Chondrocyte (in vitro differentiated cells): ENCODE results near the gene EDARADD. TPM values are rescaled to one million over a fixed set of nuclear protein-coding genes. Genes with fewer than 3 reads are reported as not detected.

ENCODE experiments used
- DNase-seq: peaks from one replicate; pipeline ENCODE4 v3.0.0; 2021; ENCODE audit warnings: mixed read lengths, low spot score
- H3K27ac Mint-ChIP-seq: one replicate; pipeline ENCODE4 v1.8.0; 2021; ENCODE audit warnings: mild to moderate bottlenecking, moderate library complexity, mixed read lengths; ENCODE audit not compliant: unreplicated experiment
- H3K27me3 Mint-ChIP-seq: 2 replicates; pipeline ENCODE4 v1.8.0; 2021; ENCODE audit warnings: low read depth, mixed read lengths
- H3K36me3 Mint-ChIP-seq: 2 replicates; pipeline ENCODE4 v1.8.0; 2021; ENCODE audit warnings: low read depth, mixed read lengths
- H3K4me1 Mint-ChIP-seq: 2 replicates; pipeline ENCODE4 v1.8.0; 2021; ENCODE audit warnings: low read depth, mild to moderate bottlenecking, mixed read lengths
- H3K4me3 Mint-ChIP-seq: one replicate; pipeline ENCODE4 v1.8.0; 2021; ENCODE audit warnings: mild to moderate bottlenecking, moderate library complexity, mixed read lengths; ENCODE audit not compliant: unreplicated experiment
- H3K9me3 Mint-ChIP-seq: 2 replicates; pipeline ENCODE4 v1.8.0; 2021; ENCODE audit warnings: low read depth, mixed read lengths
- total RNA-seq: library from RNA; stranded (reverse); gene quantifications from 3 replicates; pipeline ENCODE4 v1.2.1, GENCODE V29; 2021
- TF ChIP-seq, protein P1 (sequence below): fragments of 200-600 bp; sonication (generic); IDR thresholded peaks from 2 replicates; pipeline ENCODE4 v1.5.0; 2021; ENCODE audit warnings: antibody characterized with exemption, mild to moderate bottlenecking, moderate library complexity

Gene EDARADD
- total RNA-seq, 1 donor from 2014 or later, result 0.40 TPM

DNA sequence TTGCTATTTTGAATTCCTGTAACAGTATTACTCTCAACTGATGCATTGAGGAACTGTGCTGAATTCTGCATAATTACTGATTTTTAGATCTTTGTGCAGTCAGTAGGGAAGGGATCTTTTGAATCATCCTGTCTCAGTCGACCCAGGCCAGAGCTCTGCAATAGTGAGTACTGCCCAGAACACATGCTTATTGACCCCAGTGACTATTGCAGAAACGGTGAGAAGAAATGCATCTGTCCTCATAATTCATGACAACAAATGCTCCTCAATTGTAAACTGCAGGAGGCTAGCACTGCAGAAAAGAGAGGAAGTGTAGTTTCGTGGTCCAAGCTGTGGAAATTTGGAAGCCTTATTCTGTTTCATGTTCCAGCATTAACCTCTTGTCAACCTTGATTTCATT, 19.6 kb downstream of the EDARADD start:
- no peaks in the 10 kb centered on the region for H3K9me3 Mint-ChIP-seq
- H3K27me3 Mint-ChIP-seq, result peaks cover 22% of the 10 kb centered on the region
- no peak for DNase-seq
- no peaks in the 10 kb centered on the region for H3K36me3 Mint-ChIP-seq
- no peaks in the 10 kb centered on the region for H3K4me1 Mint-ChIP-seq
- TF ChIP-seq, protein P1, sequence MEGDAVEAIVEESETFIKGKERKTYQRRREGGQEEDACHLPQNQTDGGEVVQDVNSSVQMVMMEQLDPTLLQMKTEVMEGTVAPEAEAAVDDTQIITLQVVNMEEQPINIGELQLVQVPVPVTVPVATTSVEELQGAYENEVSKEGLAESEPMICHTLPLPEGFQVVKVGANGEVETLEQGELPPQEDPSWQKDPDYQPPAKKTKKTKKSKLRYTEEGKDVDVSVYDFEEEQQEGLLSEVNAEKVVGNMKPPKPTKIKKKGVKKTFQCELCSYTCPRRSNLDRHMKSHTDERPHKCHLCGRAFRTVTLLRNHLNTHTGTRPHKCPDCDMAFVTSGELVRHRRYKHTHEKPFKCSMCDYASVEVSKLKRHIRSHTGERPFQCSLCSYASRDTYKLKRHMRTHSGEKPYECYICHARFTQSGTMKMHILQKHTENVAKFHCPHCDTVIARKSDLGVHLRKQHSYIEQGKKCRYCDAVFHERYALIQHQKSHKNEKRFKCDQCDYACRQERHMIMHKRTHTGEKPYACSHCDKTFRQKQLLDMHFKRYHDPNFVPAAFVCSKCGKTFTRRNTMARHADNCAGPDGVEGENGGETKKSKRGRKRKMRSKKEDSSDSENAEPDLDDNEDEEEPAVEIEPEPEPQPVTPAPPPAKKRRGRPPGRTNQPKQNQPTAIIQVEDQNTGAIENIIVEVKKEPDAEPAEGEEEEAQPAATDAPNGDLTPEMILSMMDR, result no peak
- H3K4me3 Mint-ChIP-seq, result no peak overlapping the region
- no peak overlapping the region for H3K27ac Mint-ChIP-seq

- TF ChIP-seq, protein P1, result no peak
- H3K4me1 Mint-ChIP-seq, result no peaks in the 10 kb centered on the region
- no peak overlapping the region for H3K4me3 Mint-ChIP-seq
- no peak for DNase-seq
- no peaks in the 10 kb centered on the region for H3K36me3 Mint-ChIP-seq
- H3K9me3 Mint-ChIP-seq, result no peaks in the 10 kb centered on the region
- H3K27ac Mint-ChIP-seq, result no peak overlapping the region
- H3K27me3 Mint-ChIP-seq, result peaks cover 19% of the 10 kb centered on the region
Observed at GRCh38 chr1:236416165-236416564, 22.1 kb downstream of the EDARADD start.

GRCh38 chr1:236417336-236417735, 23.2 kb downstream of the EDARADD start:
- TF ChIP-seq, protein P1, result no peak
- Mint-ChIP-seq H3K9me3 (no peaks in the 10 kb centered on the region), H3K4me1 (no peaks in the 10 kb centered on the region), H3K4me3 (no peak overlapping the region), H3K36me3 (no peaks in the 10 kb centered on the region), H3K27me3 (peaks cover 10% of the 10 kb centered on the region), H3K27ac (no peak overlapping the region)
- no peak for DNase-seq

DNA sequence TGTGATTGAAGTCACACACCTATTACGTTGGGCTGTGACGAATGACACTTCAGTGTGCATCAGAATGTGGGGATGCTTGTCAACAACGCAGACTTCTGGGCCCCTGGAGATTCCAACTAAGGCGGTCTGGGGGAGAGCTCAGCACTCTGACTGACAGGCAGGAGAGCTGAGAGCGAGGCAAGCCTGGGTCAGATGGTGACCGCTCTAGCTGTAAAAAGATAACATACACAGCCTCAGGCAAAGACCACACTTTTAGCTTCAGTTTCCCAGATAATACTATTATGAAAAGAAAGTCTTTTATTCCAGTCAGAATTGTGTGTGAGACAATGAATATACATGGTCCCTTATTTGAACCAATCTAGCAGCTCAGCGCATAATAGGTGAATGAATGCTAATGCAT, 25.4 kb downstream of the EDARADD start:
- Mint-ChIP-seq H3K4me1 (no peaks in the 10 kb centered on the region), H3K36me3 (no peaks in the 10 kb centered on the region), H3K4me3 (no peak overlapping the region), H3K27me3 (peaks cover 3% of the 10 kb centered on the region), H3K27ac (no peak overlapping the region), H3K9me3 (no peaks in the 10 kb centered on the region)
- DNase-seq, result no peak
- TF ChIP-seq, protein P1, result no peak

DNA sequence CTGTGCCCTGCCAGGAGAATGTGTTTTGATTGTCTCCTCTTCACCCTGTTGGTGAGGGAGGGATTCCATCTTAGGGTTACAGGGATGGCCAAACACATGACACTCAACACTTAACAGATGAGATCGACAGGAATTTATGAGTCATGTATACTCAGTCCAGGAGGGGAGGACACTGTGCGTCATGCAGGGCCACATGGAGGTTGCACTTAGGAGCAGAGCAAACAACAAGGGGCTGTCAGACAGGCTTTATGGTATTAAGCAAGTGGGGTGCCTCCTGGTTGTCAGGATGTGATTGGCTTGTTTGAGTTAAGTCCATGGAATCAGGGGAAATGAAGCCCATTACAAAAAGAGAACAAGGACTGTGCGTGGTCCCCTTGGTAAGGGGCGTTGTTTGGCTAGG, 26.9 kb downstream of the EDARADD start:
- DNase-seq, result no peak

More for the DNA sequence above, 26.9 kb downstream of the EDARADD start:
- TF ChIP-seq, protein P1, result no peak
- no peaks in the 10 kb centered on the region for H3K27me3 Mint-ChIP-seq
- no peaks in the 10 kb centered on the region for H3K36me3 Mint-ChIP-seq
- H3K9me3 Mint-ChIP-seq, result no peaks in the 10 kb centered on the region
- H3K27ac Mint-ChIP-seq, result no peak overlapping the region
- no peaks in the 10 kb centered on the region for H3K4me1 Mint-ChIP-seq
- H3K4me3 Mint-ChIP-seq, result no peak overlapping the region
